Daoy (cell line): ENCODE measurements around the gene MAD1L1. TPM values are rescaled to one million over a fixed set of nuclear protein-coding genes. Genes with fewer than 3 reads are reported as not detected.

Experiments
- DNase-seq: peaks from one replicate; pipeline ENCODE4 v3.0.0-alpha.2; 2015; ENCODE audit warnings: low read depth
- total RNA-seq: library from RNA; depleted of rRNA; stranded (reverse); fragments of >200 nt; shearing (Covaris generic); gene quantifications from 2 replicates; pipeline ENCODE4 v1.2.3, GENCODE V29; 2014

The MAD1L1 gene
- total RNA-seq, 1 experiment from 2014 or later = 103 TPM

- DNase-seq = no peak
These were observed 74.2 kb downstream of the MAD1L1 start for GRCh38 chr7:2158331-2159175.

GRCh38 chr7:2157473-2158279, 75.1 kb downstream of the MAD1L1 start:
- DNase-seq = peak; percentile 90

- DNase-seq = no peak
These were observed 75.8 kb downstream of the MAD1L1 start for GRCh38 chr7:2156756-2157472.

- no peak for DNase-seq
These were observed 77.9 kb downstream of the MAD1L1 start for GRCh38 chr7:2154831-2155230.

GRCh38 chr7:2154121-2154520, 78.6 kb downstream of the MAD1L1 start:
- DNase-seq = no peak

GRCh38 chr7:2152646-2153045, 80.1 kb downstream of the MAD1L1 start:
- no peak for DNase-seq

GRCh38 chr7:2151801-2152612, 80.7 kb downstream of the MAD1L1 start:
- peak; percentile 42 for DNase-seq

- no peak for DNase-seq
These were observed 81.5 kb downstream of the MAD1L1 start for GRCh38 chr7:2151237-2151636.

- no peak for DNase-seq
These were observed 82.3 kb downstream of the MAD1L1 start for GRCh38 chr7:2150445-2150815.

GRCh38 chr7:2149672-2150444, 82.9 kb downstream of the MAD1L1 start:
- DNase-seq = no peak

GRCh38 chr7:2148814-2149213, 83.9 kb downstream of the MAD1L1 start:
- DNase-seq = no peak

GRCh38 chr7:2148189-2148588, 84.6 kb downstream of the MAD1L1 start:
- no peak for DNase-seq

- DNase-seq = no peak
These were observed 85.9 kb downstream of the MAD1L1 start for GRCh38 chr7:2146676-2147472.

GRCh38 chr7:2145835-2146580, 86.7 kb downstream of the MAD1L1 start:
- DNase-seq = no peak

- DNase-seq = no peak
These were observed 87.8 kb downstream of the MAD1L1 start for GRCh38 chr7:2144926-2145325.

GRCh38 chr7:2143981-2144595, 88.7 kb downstream of the MAD1L1 start:
- no peak for DNase-seq

- no peak for DNase-seq
These were observed 89.3 kb downstream of the MAD1L1 start for GRCh38 chr7:2143450-2143849.

GRCh38 chr7:2142386-2142785, 90.4 kb downstream of the MAD1L1 start:
- DNase-seq = no peak

- DNase-seq = no peak
These were observed 91.1 kb downstream of the MAD1L1 start for GRCh38 chr7:2141651-2142050.
